HG03103 (cell line): Measurements from ENCODE around the gene GOLGA6C.
"Not testable (repeated sequence)": the region's sequence is repeated elsewhere in the genome, so short reads cannot be mapped to it uniquely, and the experiment has no call there.

Source experiments
- ATAC-seq: cut with Tn5 transposase; IDR thresholded peaks from one replicate; pipeline ENCODE4 v1.9.1; 2021; ENCODE audit warnings: low read depth; ENCODE audit not compliant: unreplicated experiment

GOLGA6C gene

GRCh38 chr15:75258034-75258433, at the start of gene GOLGA6C:
TSS of gene GOLGA6C (plus strand) at chr15:75258334. CDS start at chr15:75258599, 265 bp downstream.
- ATAC-seq = not testable (repeated sequence)

GRCh38 chr15:75208501-75209288, 49.4 kb upstream of the GOLGA6C start:
- ATAC-seq = no peak

GRCh38 chr15:75209289-75209676, 48.9 kb upstream of the GOLGA6C start:
- no peak for ATAC-seq

GRCh38 chr15:75210811-75211230, 47.3 kb upstream of the GOLGA6C start:
- no peak for ATAC-seq

- no peak for ATAC-seq
These were observed 46.5 kb upstream of the GOLGA6C start for GRCh38 chr15:75211436-75212199.

- no peak for ATAC-seq
These were observed 45.8 kb upstream of the GOLGA6C start for GRCh38 chr15:75212200-75212858.

- ATAC-seq = no peak
These were observed 44.8 kb upstream of the GOLGA6C start for GRCh38 chr15:75213212-75213767.

- no peak for ATAC-seq
These were observed 44.3 kb upstream of the GOLGA6C start for GRCh38 chr15:75213768-75214221.

GRCh38 chr15:75214293-75215096, 43.6 kb upstream of the GOLGA6C start:
- no peak for ATAC-seq

GRCh38 chr15:75215107-75216004, 42.8 kb upstream of the GOLGA6C start:
- ATAC-seq = no peak

GRCh38 chr15:75217012-75217411, 41.1 kb upstream of the GOLGA6C start:
- ATAC-seq = no peak

- not testable (repeated sequence) for ATAC-seq
These were observed 40.6 kb upstream of the GOLGA6C start for GRCh38 chr15:75217574-75217973.

GRCh38 chr15:75219507-75219929, 38.6 kb upstream of the GOLGA6C start:
- ATAC-seq = not testable (repeated sequence)

GRCh38 chr15:75223688-75224087, 34.4 kb upstream of the GOLGA6C start:
- no peak for ATAC-seq

- no peak for ATAC-seq
These were observed 33.9 kb upstream of the GOLGA6C start for GRCh38 chr15:75224281-75224680.

- not testable (repeated sequence) for ATAC-seq
These were observed 32.9 kb upstream of the GOLGA6C start for GRCh38 chr15:75225102-75225836.

- ATAC-seq = no peak
These were observed 32.0 kb upstream of the GOLGA6C start for GRCh38 chr15:75225951-75226732.
